Stimulated activated CD8-positive, alpha-beta memory T cell treated with anti-CD3 and anti-CD28 coated beads, Interleukin-12 subunit alpha, Interleukin-12 subunit beta, amount 100 ng/mL, for 24 hours (primary cell): ENCODE results near the gene CABCOCO1.

Experiments
- DNase-seq: peaks from one replicate; pipeline ENCODE4 v3.0.0-alpha.2; 2020; ENCODE audit errors: extremely low read depth

Gene CABCOCO1

DNA sequence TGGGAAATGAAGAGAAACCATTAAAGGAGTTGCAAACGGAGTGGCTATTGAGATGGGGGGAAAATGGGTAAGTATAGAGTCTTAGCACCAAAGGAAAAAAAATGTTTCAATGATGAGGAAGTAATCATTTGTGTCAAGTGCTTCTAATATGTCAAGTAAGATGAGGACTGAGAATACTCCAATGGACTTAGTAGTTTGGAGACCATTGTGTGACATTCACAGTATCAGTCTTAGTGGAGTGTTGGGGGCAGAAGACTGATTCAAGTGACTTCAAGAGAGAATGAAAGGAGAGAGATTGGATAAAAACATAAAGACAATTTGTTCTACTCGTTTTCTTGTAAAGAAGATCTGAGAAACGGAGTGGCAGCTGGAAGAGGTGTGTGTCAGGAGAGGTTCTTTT is 150.2 kb downstream of the CABCOCO1 start:
- DNase-seq = no peak

DNA sequence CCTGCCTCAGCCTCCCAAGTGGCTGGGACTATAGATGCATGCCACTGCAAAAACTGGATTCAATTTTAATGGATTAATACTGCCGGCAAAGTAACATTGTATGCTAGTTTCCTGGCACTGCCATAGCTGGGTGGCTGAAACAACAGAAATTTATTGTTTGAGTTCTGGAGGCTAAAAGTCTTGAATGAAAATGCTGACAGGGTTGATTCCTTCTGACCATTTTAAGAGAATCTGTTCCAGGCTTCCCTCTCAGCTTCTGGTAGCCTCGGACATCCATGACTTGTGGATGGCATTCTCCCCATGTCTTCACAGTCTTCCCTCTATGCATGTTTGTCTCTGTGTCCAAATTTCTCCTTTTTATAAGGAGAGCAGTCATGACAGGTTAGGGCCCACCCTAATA is 151.4 kb downstream of the CABCOCO1 start:
- no peak for DNase-seq

DNA sequence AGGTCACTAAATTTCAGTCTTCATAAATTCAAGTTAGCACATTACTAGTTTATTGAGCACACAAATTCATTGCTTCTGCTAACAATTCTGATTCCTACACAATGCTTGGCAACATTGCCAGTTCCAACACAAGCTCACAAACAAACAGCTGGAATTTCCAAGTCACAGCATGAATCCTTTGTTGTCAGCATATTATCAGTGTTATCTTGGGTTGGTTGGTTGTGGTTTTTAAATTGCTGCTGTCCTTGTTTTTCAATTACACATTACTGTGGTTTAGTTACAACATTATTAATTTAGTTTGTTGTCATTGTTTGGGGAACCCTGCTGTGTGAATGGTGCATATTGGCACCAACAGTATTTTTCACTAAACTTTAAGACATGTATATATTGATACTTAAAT is 152.8 kb downstream of the CABCOCO1 start:
- no peak for DNase-seq
